Measurements from ENCODE around the gene PPP1R14D.

The PPP1R14D gene

GRCh38 chr15:40776537-40777141 lies 51.9 kb downstream of the PPP1R14D start:
- no peak for DNase-seq

- DNase-seq = no peak
Measured at GRCh38 chr15:40775740-40776536, 52.6 kb downstream of the PPP1R14D start.

- no peak for DNase-seq
Measured at GRCh38 chr15:40775007-40775406, 53.5 kb downstream of the PPP1R14D start.

GRCh38 chr15:40773902-40774301 lies 54.6 kb downstream of the PPP1R14D start:
- DNase-seq = no peak

- no peak for DNase-seq
Measured at GRCh38 chr15:40773496-40773895, 55.0 kb downstream of the PPP1R14D start.

- no peak for DNase-seq
Measured at GRCh38 chr15:40772014-40772413, 56.5 kb downstream of the PPP1R14D start.

- no peak for DNase-seq
Measured at GRCh38 chr15:40771242-40771641, 57.3 kb downstream of the PPP1R14D start.

- DNase-seq = no peak
Measured at GRCh38 chr15:40770147-40770721, 58.3 kb downstream of the PPP1R14D start.

- peak; percentile 63 to 78 for DNase-seq
Measured at GRCh38 chr15:40769274-40770146, 59.0 kb downstream of the PPP1R14D start, which contains the start of gene C15orf62. TSS of gene C15orf62 (plus strand) at chr15:40769980. CDS start at chr15:40770496, 516 bp downstream.

GRCh38 chr15:40768521-40769273 lies 59.8 kb downstream of the PPP1R14D start:
- no peak for DNase-seq

GRCh38 chr15:40767838-40768500 lies 60.5 kb downstream of the PPP1R14D start:
- no peak for DNase-seq

GRCh38 chr15:40766906-40767837 lies 61.3 kb downstream of the PPP1R14D start:
- no peak for DNase-seq

GRCh38 chr15:40766194-40766815 lies 62.2 kb downstream of the PPP1R14D start:
- DNase-seq = no peak
